GM11168 (cell line): ENCODE measurements around the gene ABCF1.

Experiments used
- in situ Hi-C: fragments of 300-500 bp; cut with MboI; formaldehyde crosslinking; loops from one replicate; pipeline ENCODE4 v1.12.0; 2022; ENCODE audit warnings: low sequenced_read_pairs; ENCODE audit not compliant: unreplicated experiment

The ABCF1 gene

DNA sequence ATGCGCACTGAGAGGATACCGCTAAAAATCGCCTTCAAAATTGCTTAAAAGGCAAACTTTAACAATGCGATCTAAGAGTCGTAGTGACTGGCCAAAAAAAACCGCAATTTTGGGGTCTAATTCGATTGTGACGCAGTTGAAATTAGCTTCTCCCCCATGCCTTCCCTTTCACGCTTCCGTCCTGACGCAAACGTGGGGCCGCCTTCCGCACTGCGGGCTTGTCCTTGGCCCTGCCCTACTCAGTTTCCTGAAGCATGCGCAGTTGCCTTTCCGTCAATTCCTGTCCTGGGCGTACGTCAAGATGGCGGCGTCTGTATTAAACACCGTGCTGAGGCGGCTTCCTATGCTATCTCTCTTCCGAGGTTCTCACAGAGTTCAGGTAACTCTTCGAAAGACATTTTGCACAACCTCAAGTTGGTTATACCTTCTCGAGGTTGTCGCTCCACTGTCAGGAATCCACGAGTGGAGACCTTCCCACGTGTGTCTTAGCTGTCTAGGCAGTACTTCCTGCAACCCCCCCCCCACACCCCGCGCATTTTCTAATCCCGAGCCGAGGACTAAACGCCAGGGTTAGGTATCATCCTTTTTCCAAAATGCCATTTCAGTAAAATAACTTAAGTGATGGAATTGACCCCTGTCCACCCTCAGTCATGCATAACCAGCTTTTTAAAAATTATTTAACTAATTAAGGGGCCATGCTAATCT lies 46.5 kb downstream of the ABCF1 start, which contains the start of gene MRPS18B:
MRPS18B (plus strand) TSS at position 276 of the 705 bp plus-strand sequence; CDS start at position 302, 26 bp downstream.
- in situ Hi-C loops: no loop called here

DNA sequence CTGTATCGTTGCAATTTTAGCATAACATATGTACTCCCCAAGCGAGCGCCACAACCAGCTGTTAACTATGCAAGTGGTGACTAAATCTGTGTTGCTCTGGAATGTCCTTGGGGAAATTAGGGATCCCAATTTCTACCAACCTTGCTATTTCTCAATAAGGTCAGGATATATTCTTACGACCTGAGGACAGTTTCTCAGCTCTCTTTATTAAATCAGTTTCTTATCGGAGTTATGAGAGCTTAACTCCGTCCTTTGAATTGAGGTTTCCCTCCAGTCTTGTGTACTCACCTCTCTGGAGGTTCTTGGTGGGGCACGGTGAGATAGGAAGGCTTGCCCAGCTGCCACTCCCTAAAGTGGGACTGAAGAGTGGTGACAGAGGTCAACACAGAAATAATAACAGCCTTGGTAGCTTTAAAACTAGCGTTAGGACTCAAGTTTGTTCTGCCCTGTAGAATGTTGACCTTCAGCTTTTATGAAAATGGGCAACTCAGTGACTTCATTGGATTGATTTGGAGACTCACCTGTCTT lies 47.1 kb downstream of the ABCF1 start:
- in situ Hi-C loops: no loop called here

DNA sequence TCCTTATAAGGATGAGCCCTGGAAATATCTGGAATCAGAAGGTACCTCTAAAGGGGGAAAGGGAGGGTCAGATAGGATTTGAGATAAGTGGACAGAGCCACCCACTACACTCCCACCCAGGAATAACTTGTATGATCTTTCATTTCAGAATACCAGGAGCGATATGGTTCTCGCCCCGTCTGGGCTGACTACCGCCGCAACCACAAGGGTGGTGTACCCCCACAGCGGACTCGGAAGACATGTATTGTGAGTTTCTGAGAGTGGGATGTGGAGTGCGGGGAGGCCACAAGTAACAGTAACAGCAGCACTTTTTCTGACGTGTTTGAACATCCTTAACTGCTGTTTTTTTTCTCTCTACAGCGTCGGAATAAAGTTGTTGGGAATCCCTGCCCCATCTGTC lies 48.3 kb downstream of the ABCF1 start:
- in situ Hi-C loops: no loop called here

DNA sequence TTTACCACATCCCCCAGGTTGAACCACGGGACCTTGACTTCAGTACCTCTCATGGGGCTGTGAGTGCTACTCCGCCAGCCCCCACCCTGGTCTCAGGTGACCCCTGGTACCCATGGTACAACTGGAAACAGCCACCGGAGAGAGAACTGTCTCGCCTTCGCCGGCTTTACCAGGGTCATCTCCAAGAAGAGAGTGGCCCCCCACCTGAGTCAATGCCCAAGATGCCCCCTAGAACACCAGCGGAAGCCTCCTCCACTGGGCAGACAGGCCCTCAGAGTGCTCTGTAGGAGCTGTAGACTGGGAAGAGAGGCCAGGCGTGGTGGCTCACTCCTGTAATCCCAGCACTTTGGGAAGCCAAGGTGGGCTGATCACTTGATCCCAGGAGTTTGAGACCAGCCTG lies 54.3 kb downstream of the ABCF1 start:
- in situ Hi-C loops: no loop called here

DNA sequence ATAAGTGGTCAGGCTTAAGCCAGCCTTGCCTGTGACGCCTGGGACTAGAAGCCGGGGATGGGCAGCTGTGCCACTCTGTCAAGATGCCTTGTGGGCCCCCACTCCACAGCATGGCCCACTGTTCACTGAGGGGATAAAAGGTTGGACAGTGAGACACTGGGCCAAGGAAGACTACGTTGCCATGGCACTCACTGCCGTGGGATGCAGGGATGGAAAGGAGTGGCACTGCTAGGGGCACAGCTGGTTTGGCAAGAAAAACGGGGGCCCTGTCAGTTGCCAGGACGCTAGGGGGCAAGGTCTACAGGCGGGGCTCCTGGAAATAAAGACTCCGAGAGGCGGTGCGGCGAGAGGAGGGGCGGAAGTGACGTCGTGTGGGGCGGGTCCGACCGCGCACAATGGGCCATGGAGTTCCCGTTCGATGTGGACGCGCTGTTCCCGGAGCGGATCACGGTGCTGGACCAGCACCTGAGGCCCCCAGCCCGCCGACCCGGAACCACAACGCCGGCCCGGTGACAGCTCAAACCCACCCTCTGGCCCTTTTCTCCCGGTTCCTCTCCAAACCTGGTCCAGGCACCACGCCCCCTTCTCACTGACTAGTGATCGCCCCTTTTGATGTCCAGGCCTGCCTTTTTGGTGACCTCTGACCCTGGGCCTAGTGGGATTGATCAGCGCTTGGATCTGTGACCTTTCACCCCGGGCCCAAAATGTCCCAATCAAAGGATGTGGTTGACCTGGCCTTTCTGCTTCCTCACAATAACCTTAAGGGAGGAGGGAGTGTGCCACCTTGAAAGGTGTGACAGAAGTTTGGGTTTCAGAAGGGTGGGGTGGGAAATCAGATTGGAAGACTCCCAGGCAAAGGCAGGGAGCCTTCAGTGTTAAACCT lies 55.5 kb downstream of the ABCF1 start, which contains the start of gene ATAT1:
ATAT1 (plus strand) TSS at position 391 of the 883 bp plus-strand sequence.
- in situ Hi-C loops: no loop called here

DNA sequence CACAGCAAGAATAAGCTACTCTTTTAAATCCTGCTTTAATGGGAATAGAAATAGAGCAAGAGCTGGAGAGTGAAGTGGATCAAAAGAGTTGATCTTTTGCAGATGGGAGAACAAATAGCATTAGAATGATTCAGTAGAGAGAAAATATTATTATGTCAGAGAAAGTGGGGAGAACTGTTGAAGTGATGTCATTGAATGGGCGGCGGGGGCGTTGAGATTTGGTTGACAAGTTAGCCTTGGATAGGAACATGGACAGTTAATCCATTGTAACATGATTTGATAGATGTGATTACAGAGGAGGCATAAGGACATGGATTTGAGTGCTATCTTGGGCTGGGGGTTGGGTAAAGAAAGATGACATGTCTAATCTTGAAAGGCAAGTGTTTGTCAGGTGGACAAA lies 64.6 kb downstream of the ABCF1 start:
- in situ Hi-C loops: no loop called here

DNA sequence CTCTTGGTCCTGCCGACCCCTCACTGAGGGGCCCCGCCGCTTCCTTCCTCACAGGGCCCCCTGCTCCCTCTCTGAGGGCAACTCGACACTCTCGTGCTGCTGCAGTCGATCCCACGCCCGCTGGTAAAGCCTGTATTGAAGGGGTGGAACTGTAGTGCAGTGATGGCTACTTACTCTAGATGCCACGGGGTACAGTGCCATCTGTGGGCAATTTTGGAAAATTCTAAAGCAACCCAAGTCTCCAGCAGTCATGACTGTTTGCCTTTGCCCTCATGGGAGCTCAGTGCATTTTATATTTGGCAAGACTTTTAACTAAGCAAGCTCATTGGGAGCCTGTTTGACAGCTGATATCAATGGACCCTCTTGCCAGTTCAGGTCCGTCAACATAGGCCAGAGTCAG lies 69.2 kb downstream of the ABCF1 start:
- in situ Hi-C loops: no loop called here

DNA sequence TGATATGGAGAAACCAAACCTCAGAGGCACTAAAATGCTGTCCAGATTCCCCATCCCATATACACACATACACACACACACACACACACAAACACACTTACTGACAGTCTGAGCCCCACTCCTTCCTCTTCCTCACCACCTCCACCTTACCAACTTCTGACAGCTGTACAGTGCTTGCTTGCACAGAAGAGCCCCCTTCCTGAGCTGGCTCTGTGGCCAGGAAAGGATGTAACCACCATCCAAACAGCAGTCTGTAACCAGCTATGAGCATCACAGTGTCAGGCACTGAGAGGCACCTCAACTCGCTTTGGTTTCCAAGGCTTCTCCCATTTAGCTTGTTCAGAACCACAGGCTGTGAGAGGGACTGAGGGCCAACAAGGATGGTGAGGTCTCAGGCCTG lies 69.8 kb downstream of the ABCF1 start:
- in situ Hi-C loops: no loop called here
